DND-41 (cell line): Measurements from ENCODE around the gene TTLL5.

Experiments
- EZH2 ChIP-seq: IDR thresholded peaks from 3 replicates; pipeline ENCODE4 v1.6.1; 2012; ENCODE audit warnings: borderline replicate concordance, low read depth, mild to moderate bottlenecking, moderate library complexity, low read length, inconsistent platforms; ENCODE audit not compliant: severe bottlenecking
- TF ChIP-seq, protein P1 (sequence below): IDR thresholded peaks from 2 replicates; pipeline ENCODE4 v1.5.1; 2012; ENCODE audit warnings: borderline replicate concordance, low read length, moderate library complexity, mild to moderate bottlenecking; ENCODE audit not compliant: poor library complexity, severe bottlenecking; ENCODE audit errors: extremely low read depth

- TF ChIP-seq, protein P1, sequence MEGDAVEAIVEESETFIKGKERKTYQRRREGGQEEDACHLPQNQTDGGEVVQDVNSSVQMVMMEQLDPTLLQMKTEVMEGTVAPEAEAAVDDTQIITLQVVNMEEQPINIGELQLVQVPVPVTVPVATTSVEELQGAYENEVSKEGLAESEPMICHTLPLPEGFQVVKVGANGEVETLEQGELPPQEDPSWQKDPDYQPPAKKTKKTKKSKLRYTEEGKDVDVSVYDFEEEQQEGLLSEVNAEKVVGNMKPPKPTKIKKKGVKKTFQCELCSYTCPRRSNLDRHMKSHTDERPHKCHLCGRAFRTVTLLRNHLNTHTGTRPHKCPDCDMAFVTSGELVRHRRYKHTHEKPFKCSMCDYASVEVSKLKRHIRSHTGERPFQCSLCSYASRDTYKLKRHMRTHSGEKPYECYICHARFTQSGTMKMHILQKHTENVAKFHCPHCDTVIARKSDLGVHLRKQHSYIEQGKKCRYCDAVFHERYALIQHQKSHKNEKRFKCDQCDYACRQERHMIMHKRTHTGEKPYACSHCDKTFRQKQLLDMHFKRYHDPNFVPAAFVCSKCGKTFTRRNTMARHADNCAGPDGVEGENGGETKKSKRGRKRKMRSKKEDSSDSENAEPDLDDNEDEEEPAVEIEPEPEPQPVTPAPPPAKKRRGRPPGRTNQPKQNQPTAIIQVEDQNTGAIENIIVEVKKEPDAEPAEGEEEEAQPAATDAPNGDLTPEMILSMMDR = no peak
- TF ChIP-seq EZH2 = no peak
Measured at GRCh38 chr14:75627406-75627805, 33.6 kb upstream of the TTLL5 start.
